Measurements from ENCODE around the gene RTTN. TPM values are rescaled to one million over a fixed set of nuclear protein-coding genes. Genes with fewer than 3 reads are reported as not detected.

The RTTN gene
- total RNA-seq, 1 donor from 2014 or later = 10.6 TPM

DNA sequence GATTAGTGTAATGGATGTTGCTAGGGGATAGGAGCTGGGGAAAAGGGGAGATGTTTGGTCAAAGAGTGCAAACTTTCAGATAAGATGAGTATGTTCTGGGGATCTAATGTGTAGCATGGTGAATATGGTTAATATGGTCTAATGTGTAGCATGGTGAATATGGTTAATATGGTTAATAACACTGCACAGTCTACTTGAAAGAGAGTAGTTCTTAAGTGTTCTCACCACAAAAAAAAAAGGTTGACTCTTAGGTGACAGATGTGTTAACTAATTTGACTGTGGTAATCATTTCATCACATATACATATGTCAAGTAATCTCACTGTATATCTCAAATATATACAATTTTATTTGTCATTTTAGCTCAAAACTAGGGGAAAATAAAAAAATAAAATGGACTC, 136.5 kb downstream of the RTTN start:
- H3K27me3 ChIP-seq (ENCODE audit: low read depth) = no peaks in the 10 kb centered on the region
- H3K9me3 ChIP-seq (replicated peaks) = no peaks in the 10 kb centered on the region
- no peaks in the 10 kb centered on the region for H3K36me3 ChIP-seq
- no peak overlapping the region for H3K27ac ChIP-seq (replicated peaks)
- intact Hi-C loops (cut with micrococcal nuclease) = no loop called here
- no peaks in the 10 kb centered on the region for H3K4me1 ChIP-seq
- TF ChIP-seq, protein P1, sequence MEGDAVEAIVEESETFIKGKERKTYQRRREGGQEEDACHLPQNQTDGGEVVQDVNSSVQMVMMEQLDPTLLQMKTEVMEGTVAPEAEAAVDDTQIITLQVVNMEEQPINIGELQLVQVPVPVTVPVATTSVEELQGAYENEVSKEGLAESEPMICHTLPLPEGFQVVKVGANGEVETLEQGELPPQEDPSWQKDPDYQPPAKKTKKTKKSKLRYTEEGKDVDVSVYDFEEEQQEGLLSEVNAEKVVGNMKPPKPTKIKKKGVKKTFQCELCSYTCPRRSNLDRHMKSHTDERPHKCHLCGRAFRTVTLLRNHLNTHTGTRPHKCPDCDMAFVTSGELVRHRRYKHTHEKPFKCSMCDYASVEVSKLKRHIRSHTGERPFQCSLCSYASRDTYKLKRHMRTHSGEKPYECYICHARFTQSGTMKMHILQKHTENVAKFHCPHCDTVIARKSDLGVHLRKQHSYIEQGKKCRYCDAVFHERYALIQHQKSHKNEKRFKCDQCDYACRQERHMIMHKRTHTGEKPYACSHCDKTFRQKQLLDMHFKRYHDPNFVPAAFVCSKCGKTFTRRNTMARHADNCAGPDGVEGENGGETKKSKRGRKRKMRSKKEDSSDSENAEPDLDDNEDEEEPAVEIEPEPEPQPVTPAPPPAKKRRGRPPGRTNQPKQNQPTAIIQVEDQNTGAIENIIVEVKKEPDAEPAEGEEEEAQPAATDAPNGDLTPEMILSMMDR (IDR thresholded peaks at IDR 0.05; ENCODE audit: borderline replicate concordance) = no peak
- no peak for DNase-seq
- no peak overlapping the region for H3K4me3 ChIP-seq

GRCh38 chr18:70059684-70060083, 145.8 kb downstream of the RTTN start:
- H3K27ac ChIP-seq (replicated peaks) = no peak overlapping the region
- TF ChIP-seq, protein P1 (IDR thresholded peaks at IDR 0.05; ENCODE audit: borderline replicate concordance) = no peak
- no peaks in the 10 kb centered on the region for H3K9me3 ChIP-seq (replicated peaks)
- no peaks in the 10 kb centered on the region for H3K4me1 ChIP-seq
- no peak overlapping the region for H3K4me3 ChIP-seq
- H3K36me3 ChIP-seq = peaks cover 28% of the 10 kb centered on the region
- no peaks in the 10 kb centered on the region for H3K27me3 ChIP-seq (ENCODE audit: low read depth)
- no peak for DNase-seq
- intact Hi-C loops (cut with micrococcal nuclease) = no loop called here

DNA sequence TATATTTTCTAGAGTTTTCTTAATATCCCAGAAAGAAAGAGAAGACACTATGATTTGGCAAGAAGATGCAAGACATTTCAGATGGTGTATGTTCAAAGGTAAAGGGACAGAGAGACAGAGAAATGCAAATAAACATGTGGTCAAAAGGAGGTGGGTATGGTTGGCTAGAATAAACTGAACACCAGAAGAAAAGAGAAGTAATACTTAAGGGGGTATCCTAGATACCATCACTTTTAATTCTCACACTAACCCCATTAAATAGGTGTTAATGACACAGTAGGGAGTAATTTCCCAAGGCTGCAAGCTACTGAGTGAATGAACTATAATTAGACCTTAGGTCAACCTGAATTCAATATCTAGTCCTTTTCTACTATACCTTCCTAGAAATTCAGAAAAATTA, 146.6 kb downstream of the RTTN start:
- peaks cover 30% of the 10 kb centered on the region for H3K36me3 ChIP-seq
- H3K9me3 ChIP-seq (replicated peaks) = no peaks in the 10 kb centered on the region
- no peaks in the 10 kb centered on the region for H3K27me3 ChIP-seq (ENCODE audit: low read depth)
- DNase-seq = no peak
- TF ChIP-seq, protein P1 (IDR thresholded peaks at IDR 0.05; ENCODE audit: borderline replicate concordance) = no peak
- no peak overlapping the region for H3K27ac ChIP-seq (replicated peaks)
- H3K4me3 ChIP-seq = no peak overlapping the region
- no peaks in the 10 kb centered on the region for H3K4me1 ChIP-seq
- intact Hi-C loops (cut with micrococcal nuclease) = no loop called here

- intact Hi-C loops (cut with micrococcal nuclease) = no loop called here
- H3K27me3 ChIP-seq (ENCODE audit: low read depth) = no peaks in the 10 kb centered on the region
- H3K4me3 ChIP-seq = peak overlapping the region; percentile 53
- peak overlapping the region; percentile 42 for H3K27ac ChIP-seq (replicated peaks)
- peaks cover 20% of the 10 kb centered on the region for H3K36me3 ChIP-seq
- no peaks in the 10 kb centered on the region for H3K9me3 ChIP-seq (replicated peaks)
- no peak for DNase-seq
- H3K4me1 ChIP-seq = peaks cover 32% of the 10 kb centered on the region
- TF ChIP-seq, protein P1 (IDR thresholded peaks at IDR 0.05; ENCODE audit: borderline replicate concordance) = no peak
Observed at GRCh38 chr18:70047931-70048603, 157.4 kb downstream of the RTTN start.

DNA sequence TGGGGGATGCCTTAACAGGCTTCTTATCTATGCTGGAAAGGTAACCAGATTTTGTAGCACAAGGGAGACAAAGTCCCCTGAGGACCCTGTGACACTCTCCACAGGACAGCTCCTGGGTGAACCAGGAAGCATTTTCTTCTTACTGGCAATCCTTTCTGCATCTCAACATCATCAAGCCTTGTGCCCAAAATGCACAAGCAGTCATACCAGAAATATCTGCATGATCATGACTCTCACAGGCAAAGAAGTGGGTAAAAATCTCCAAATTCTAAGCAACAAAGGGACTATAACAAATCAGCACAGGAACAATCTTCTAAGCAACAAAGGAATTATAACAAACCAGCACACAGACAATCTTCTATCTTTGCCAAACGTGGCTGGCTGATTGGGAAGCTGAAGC, 158.7 kb downstream of the RTTN start:
- DNase-seq = no peak
- Histone ChIP-seq H3K4me3 (peak overlapping the region; percentile 53), H3K9me3 (replicated peaks) (no peaks in the 10 kb centered on the region), H3K27ac (replicated peaks) (peak overlapping the region; percentile 42), H3K27me3 (ENCODE audit: low read depth) (no peaks in the 10 kb centered on the region), H3K36me3 (peaks cover 17% of the 10 kb centered on the region), H3K4me1 (peaks cover 32% of the 10 kb centered on the region)
- intact Hi-C loops (cut with micrococcal nuclease) = no loop called here
- TF ChIP-seq, protein P1 (IDR thresholded peaks at IDR 0.05; ENCODE audit: borderline replicate concordance) = no peak
